K562 (cell line): ENCODE measurements around the gene THOP1. TPM values are rescaled to one million over a fixed set of nuclear protein-coding genes. Genes with fewer than 3 reads are reported as not detected.
A peak's percentile ranks its signal among the peaks of the same experiment; 100 is the strongest.

ENCODE experiments used
- ATAC-seq: fragments of 200-7000 bp; cut with Tn5 transposase; 3 replicates; pipeline ENCODE4 v1.9.1; 2020; ENCODE audit warnings: moderate library complexity
- BruUV-seq: library from RNA; stranded (reverse); fragments of 400-500 nt; replicated peaks from 2 replicates; lab custom pipeline; 2021; lab: Mats Ljungman, UMichigan
- CTCF ChIA-PET: fragments of 300-600 bp; formaldehyde crosslinking; extraction: SDS; loops from one replicate; lab custom pipeline; 2021; ENCODE audit warnings: low intra/inter-chr PET ratio; lab: Yijun Ruan, JAX
- POLR2A ChIA-PET: fragments of 300-600, 350-650 bp; sonication (Branson Sonifier 250); formaldehyde crosslinking; extraction: SDS; loops from one replicate; lab custom pipeline; 2021; ENCODE audit warnings: antibody characterized with exemption, inconsistent platforms; lab: Yijun Ruan, JAX
- DNase-seq, 4 experiments: peaks; one replicate each; pipeline versions ENCODE4 v3.0.0 to v3.0.0-alpha.2; 2011 to 2018; ENCODE audit warnings: low spot score in 3 of 4, mixed read lengths in 3 of 4; ENCODE audit errors: extremely low read depth in 1 of 4
- FAIRE-seq: peaks from 2 replicates; lab custom pipeline; 2011; peaks lifted over from hg19 to GRCh38; lab: Jason Lieb, UNC
- H2AFZ ChIP-seq: 2 replicates; pipeline ENCODE4 v1.6.0; 2011; ENCODE audit warnings: low read depth, low read length, control low read depth, inconsistent platforms
- H3K27ac ChIP-seq: fragments of 200-600 bp; 3 replicates; pipeline ENCODE4 v1.8.0; 2011; ENCODE audit warnings: low read depth, mild to moderate bottlenecking, control low read depth, inconsistent platforms, low read length, moderate library complexity, mixed read lengths; ENCODE audit errors: extremely low read depth
- H3K27me3 ChIP-seq, 2 experiments: fragments of 300-600 bp in 1 of 2; 2 replicates in 1 of 2; 3 replicates in 1 of 2; pipeline versions ENCODE4 v1.6.0 to v1.8.0; 2011; ENCODE audit warnings: inconsistent platforms in 2 of 2, low read length in 2 of 2, mild to moderate bottlenecking in 1 of 2, mixed read lengths in 1 of 2, moderate library complexity in 1 of 2; ENCODE audit not compliant: control insufficient read depth in 2 of 2, insufficient read depth in 2 of 2
- H3K36me3 ChIP-seq: fragments of 300-600 bp; 3 replicates; pipeline ENCODE4 v1.8.0; 2011; ENCODE audit warnings: mild to moderate bottlenecking, low read length, inconsistent platforms; ENCODE audit not compliant: control insufficient read depth, insufficient read depth
- H3K4me1 ChIP-seq, 2 experiments: fragments of 200-600 bp in 1 of 2; replicated peaks in 1 of 2; 2 replicates in 1 of 2; 3 replicates in 1 of 2; pipeline versions ENCODE4 v1.5.1 to v1.8.0; 2011; ENCODE audit warnings: inconsistent platforms in 2 of 2, low read length in 2 of 2, mild to moderate bottlenecking in 1 of 2, mixed read lengths in 1 of 2, moderate library complexity in 1 of 2; ENCODE audit not compliant: control insufficient read depth in 2 of 2, insufficient read depth in 2 of 2
- H3K4me2 ChIP-seq: 2 replicates; pipeline ENCODE4 v1.6.1; 2011; ENCODE audit warnings: low read length, control low read depth, inconsistent platforms, mixed read lengths; ENCODE audit not compliant: insufficient read depth
- H3K4me3 ChIP-seq: fragments of 200-600 bp; sonication (generic), shearing (Covaris generic); 2 replicates; pipeline ENCODE4 v1.5.1; 2016; ENCODE audit warnings: control low read depth, inconsistent platforms
- H3K79me2 ChIP-seq: fragments of 200-600 bp; 3 replicates; pipeline ENCODE4 v1.8.0; 2011; ENCODE audit warnings: low read length, inconsistent platforms; ENCODE audit not compliant: control insufficient read depth, insufficient read depth
- H3K9ac ChIP-seq, 2 experiments: 2 replicates each; pipeline versions ENCODE4 v1.6.0 to v1.6.1; 2011; ENCODE audit warnings: low read depth in 2 of 2, low read length in 2 of 2, control low read depth in 1 of 2, inconsistent platforms in 1 of 2, mild to moderate bottlenecking in 1 of 2, mixed read lengths in 1 of 2; ENCODE audit not compliant: insufficient read depth in 1 of 2
- H3K9me1 ChIP-seq: one replicate; pipeline ENCODE4 v1.6.0; 2011; ENCODE audit warnings: inconsistent platforms, mild to moderate bottlenecking, low read length, moderate library complexity; ENCODE audit not compliant: control insufficient read depth, insufficient read depth
- H3K9me3 ChIP-seq: replicated peaks from 2 replicates; pipeline ENCODE4 v1.5.1; 2011; ENCODE audit warnings: low read depth, low read length, inconsistent platforms; ENCODE audit not compliant: control insufficient read depth, insufficient read depth
- H4K20me1 ChIP-seq: replicated peaks from 2 replicates; pipeline ENCODE4 v1.6.1; 2011; ENCODE audit warnings: low read length, inconsistent platforms, mixed read lengths; ENCODE audit not compliant: control insufficient read depth, insufficient read depth
- CBX5 ChIP-seq: IDR thresholded peaks from 2 replicates; pipeline ENCODE4 v1.6.1; 2014; ENCODE audit warnings: low read depth, borderline replicate concordance
- LCOR ChIP-seq: sonication (generic); formaldehyde crosslinking; IDR thresholded peaks from 2 replicates; pipeline ENCODE4 v1.8.0; 2022; ENCODE audit warnings: mild to moderate bottlenecking, missing genetic modification reagents
- NFIX ChIP-seq: fragments of 250-450 bp; sonication (Bioruptor Pico); IDR thresholded peaks from 2 replicates; pipeline ENCODE4 v1.4.0; 2020; ENCODE audit warnings: low read depth, mild to moderate bottlenecking, moderate library complexity
- SP2 ChIP-seq: IDR thresholded peaks from 2 replicates; pipeline ENCODE4 v1.6.1; 2011; ENCODE audit warnings: mild to moderate bottlenecking, low read depth, low read length, moderate library complexity; ENCODE audit not compliant: poor library complexity, severe bottlenecking; ENCODE audit errors: extremely low read depth
- ZBTB33 ChIP-seq: sonication (generic); formaldehyde crosslinking; IDR thresholded peaks from 2 replicates; pipeline ENCODE4 v1.8.1; 2023; ENCODE audit warnings: mild to moderate bottlenecking, missing genetic modification reagents
- ZNF146 ChIP-seq: IDR thresholded peaks from one replicate; pipeline ENCODE4 v1.6.1; 2018; ENCODE audit warnings: missing compliant biosample characterization; ENCODE audit not compliant: unreplicated experiment
- ZNF830 ChIP-seq: fragments of 250-450 bp; sonication (Bioruptor Pico); IDR thresholded peaks from 2 replicates; pipeline ENCODE4 v1.5.0; 2021; ENCODE audit warnings: mild to moderate bottlenecking
- WGBS: fragments of 100-300 bp; shearing (Covaris generic); methylation state at CpG from one replicate; pipeline ENCODE4 v1.1.6; 2016; ENCODE audit warnings: low coverage, mixed read lengths; ENCODE audit not compliant: insufficient coverage; ENCODE audit errors: missing lambda C conversion rate; 5-methylcytosine and 5-hydroxymethylcytosine counted together
- in situ Hi-C: fragments of 300-500 bp; cut with MboI; formaldehyde crosslinking; loops from 4 replicates; pipeline ENCODE4 v1.15.0; 2018; ENCODE audit warnings: inconsistent platforms, mixed read lengths
- intact Hi-C: fragments of 100-400 bp; cut with micrococcal nuclease; formaldehyde crosslinking; loops from 2 replicates; pipeline ENCODE4 v1.14.2; 2022
- polyA plus RNA-seq, 8 experiments: library from polyadenylated mRNA; depleted of rRNA in 4 of 8; stranded (reverse) in 5 of 8; unstranded in 3 of 8; fragments of >200 nt; fragmentation: Nextera tagmentation in 2 of 8; fragmentation: Illumina TruSeq in 1 of 8; extraction: Ambion mirVana in 2 of 8; extraction: Trizol in 1 of 8; gene quantifications; 2 replicates each; pipeline versions ENCODE4 v1.2.1 to v1.2.3, GENCODE V29; 2011 to 2014; ENCODE audit warnings: inconsistent platforms in 1 of 8, missing spikeins in 1 of 8
- total RNA-seq, 7 experiments: library from RNA; depleted of rRNA in 6 of 7; stranded (reverse); fragments of >200 nt in 6 of 7; fragmentation: Illumina TruSeq in 2 of 7; extraction: Trizol in 2 of 7; gene quantifications; 2 replicates each; pipeline versions ENCODE4 v1.2.1 to v1.2.3, GENCODE V29; 2011 to 2021; ENCODE audit warnings: low replicate concordance in 1 of 7
- TF ChIP-seq, protein P1 (sequence below): fragments of 450-650 bp; formaldehyde crosslinking; IDR thresholded peaks from 2 replicates; pipeline ENCODE4 v1.4.0; 2022; ENCODE audit warnings: missing genetic modification characterization

Gene THOP1
- total and polyA plus RNA-seq, 9 of the 15 experiments (the other 6 are each of a cell fraction or from before 2014, with no cell fraction given) = 1.3 to 255 (median 96.1) TPM

GRCh38 chr19:2758601-2759313 lies 26.5 kb upstream of the THOP1 start:
- BruUV-seq = no TSS peak
- H3K36me3 ChIP-seq = peaks cover 93% of the 10 kb centered on the region; the same call in 2 of the 3 replicates
- no peaks in the 10 kb centered on the region for H3K9me3 ChIP-seq
- no peak overlapping the region for H3K9ac ChIP-seq
- WGBS = 95% methylated on average over 17 of the region's 17 CpGs
- ATAC-seq = no peak
- H3K4me1 ChIP-seq = peaks cover 0 to 19% of the 10 kb centered on the region in 2 experiments; a peak in 1 of 5 replicates
- POLR2A ChIA-PET = interaction anchor here (1.1 kb wide), 1 partner anchor 12 kb away, joined by 4 read pairs; no protein-coding TSS in a partner anchor
- in situ Hi-C loops (no loop called here), intact Hi-C loops (no loop called here)
- TF ChIP-seq ZNF146 = peak; percentile 98
- TF ChIP-seq SP2 = no peak
- FAIRE-seq = no peak
- no peaks in the 10 kb centered on the region for H3K9me1 ChIP-seq
- no peaks in the 10 kb centered on the region for H3K27me3 ChIP-seq
- H3K79me2 ChIP-seq = no peaks in the 10 kb centered on the region
- CTCF ChIA-PET = no interaction called here
- H2AFZ ChIP-seq = no peak overlapping the region
- H4K20me1 ChIP-seq = no peaks in the 10 kb centered on the region
- no peak for DNase-seq
- no peak overlapping the region for H3K27ac ChIP-seq
- no peak overlapping the region for H3K4me3 ChIP-seq
- no peak overlapping the region for H3K4me2 ChIP-seq

DNA sequence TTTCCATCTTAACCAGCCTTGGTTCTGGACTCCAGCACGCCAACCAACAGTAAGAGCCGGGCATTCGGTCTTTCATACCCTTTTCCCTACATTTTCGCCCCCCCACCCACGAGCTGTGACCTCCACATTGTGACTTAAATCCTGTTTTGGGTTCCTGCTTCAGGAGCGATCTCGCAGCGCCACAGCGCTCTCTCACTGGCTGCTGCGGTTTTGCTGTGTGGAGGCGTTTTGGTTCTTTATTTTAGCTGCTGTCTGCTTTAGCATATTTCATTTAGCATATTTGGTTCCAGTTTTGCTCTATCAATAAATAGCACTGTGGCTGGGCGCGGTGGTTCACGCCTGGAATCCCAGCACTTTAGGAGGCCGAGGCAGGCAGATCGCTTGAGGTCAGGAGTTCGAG lies 25.9 kb upstream of the THOP1 start:
- FAIRE-seq = no peak

More for the DNA sequence above, 25.9 kb upstream of the THOP1 start:
- Histone ChIP-seq H3K79me2 (no peaks in the 10 kb centered on the region), H3K27ac (no peak overlapping the region), H3K36me3 (peaks cover 94% of the 10 kb centered on the region; the same call in 2 of the 3 replicates), H3K9ac (no peak overlapping the region), H4K20me1 (no peaks in the 10 kb centered on the region), H3K27me3 (no peaks in the 10 kb centered on the region), H3K9me3 (no peaks in the 10 kb centered on the region), H2AFZ (no peak overlapping the region), H3K4me3 (no peak overlapping the region), H3K4me1 (peaks cover 0 to 19% of the 10 kb centered on the region in 2 experiments; a peak in 1 of 5 replicates), H3K4me2 (no peak overlapping the region), H3K9me1 (no peaks in the 10 kb centered on the region)
- BruUV-seq = no TSS peak
- ChIA-PET CTCF (no interaction called here), POLR2A (interaction anchor here (1.1 kb wide), 1 partner anchor 12 kb away, joined by 4 read pairs; no protein-coding TSS in a partner anchor)
- intact Hi-C loops (no loop called here), in situ Hi-C loops (no loop called here)
- TF ChIP-seq CBX5 (no peak), LCOR (CRISPR knock-in tag) (no peak), ZNF830 (CRISPR knock-in tag) (no peak), ZBTB33 (CRISPR knock-in tag) (peak; percentile 30; the same call in 1 of the 2 replicates), NFIX (no peak)
- TF ChIP-seq, protein P1, sequence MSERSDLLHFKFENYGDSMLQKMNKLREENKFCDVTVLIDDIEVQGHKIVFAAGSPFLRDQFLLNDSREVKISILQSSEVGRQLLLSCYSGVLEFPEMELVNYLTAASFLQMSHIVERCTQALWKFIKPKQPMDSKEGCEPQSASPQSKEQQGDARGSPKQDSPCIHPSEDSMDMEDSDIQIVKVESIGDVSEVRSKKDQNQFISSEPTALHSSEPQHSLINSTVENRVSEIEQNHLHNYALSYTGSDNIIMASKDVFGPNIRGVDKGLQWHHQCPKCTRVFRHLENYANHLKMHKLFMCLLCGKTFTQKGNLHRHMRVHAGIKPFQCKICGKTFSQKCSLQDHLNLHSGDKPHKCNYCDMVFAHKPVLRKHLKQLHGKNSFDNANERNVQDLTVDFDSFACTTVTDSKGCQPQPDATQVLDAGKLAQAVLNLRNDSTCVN = no peak
- WGBS = 91% methylated on average over 17 of the region's 17 CpGs
- ATAC-seq = no peak
- no peak for DNase-seq
